ENCODE measurements around the gene NTF4.

The NTF4 gene

GRCh38 chr19:49091391-49092038 lies 26.9 kb upstream of the NTF4 start:
- no peak for DNase-seq (ENCODE audit: low spot score)

DNA sequence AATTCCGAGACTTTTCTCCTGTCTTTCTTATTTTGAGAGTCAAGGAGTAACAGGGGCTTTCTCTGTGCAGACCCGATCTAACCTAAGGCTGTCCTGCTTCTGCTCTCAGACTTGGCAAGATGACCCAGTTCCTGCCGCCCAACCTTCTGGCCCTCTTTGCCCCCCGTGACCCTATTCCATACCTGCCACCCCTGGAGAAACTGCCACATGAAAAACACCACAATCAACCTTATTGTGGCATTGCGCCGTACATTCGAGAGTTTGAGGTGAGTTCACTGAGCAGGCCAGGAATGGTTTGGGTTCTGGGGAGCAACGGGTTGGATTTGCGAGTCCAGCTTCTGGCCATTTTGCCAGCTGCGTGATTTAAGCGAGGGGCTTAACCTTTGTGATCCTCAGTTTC lies 21.7 kb upstream of the NTF4 start:
- DNase-seq (ENCODE audit: low spot score) = no peak

DNA sequence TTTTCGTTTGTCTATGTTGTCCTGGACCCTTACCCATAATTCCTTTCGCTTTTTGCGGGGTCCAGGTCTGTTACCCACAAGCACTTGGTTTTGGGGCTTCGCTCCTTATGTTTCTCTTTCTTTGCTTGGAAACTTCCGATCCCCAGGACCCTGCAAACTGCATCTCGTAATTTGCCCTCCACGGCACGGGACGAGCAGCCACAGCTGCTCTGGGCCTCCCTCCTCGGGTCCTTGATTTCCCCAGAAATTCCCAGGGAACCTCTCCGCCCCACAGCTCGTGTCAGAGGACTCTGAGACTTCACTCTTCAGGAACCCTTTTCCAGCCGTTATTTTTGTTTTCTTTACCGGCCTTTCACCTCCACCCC lies 21.2 kb upstream of the NTF4 start:
- DNase-seq (ENCODE audit: low spot score) = no peak

GRCh38 chr19:49085020-49085867 lies 20.6 kb upstream of the NTF4 start, which contains the start of gene SNRNP70:
Gene SNRNP70 (plus strand): TSS chr19:49085451. CDS start chr19:49086415, 964 bp downstream.
- DNase-seq (ENCODE audit: low spot score) = peak; percentile 98

DNA sequence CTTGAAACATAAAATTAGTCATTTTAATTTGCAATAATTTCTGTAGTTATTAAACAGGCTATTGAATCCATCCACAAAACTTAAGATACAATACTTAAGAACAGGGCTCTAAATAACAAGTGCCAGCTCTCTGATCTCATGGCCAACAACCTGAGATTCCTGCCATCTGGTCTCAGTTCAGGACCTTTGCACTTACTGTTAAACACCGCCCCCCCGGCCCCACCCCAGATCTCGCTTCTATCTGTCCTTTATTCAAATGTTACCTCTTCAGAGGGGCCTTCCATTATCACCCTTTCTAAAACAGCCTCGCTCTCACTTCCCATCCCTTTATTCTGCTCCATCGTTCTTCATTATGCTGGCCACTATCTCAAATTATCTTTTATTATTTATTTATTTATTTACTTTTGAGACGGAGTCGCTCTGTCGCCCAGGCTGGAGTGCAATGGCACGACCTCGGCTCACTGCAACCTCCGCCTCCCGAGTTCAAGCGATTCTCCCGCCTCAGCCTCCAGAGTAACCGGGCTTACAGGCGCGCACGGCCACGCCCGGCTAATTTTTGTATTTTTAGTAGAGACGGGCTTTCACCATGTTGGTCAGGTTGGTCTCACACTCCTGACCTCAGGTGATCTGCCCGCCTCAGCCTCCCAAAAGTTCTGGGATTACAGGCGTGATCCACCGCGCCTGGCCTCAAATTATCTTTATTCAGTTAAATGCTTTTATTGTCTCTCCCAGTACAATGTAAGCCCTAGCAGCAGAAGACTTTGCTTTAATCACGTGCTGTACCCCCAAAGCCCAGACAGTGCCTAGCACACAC lies 19.8 kb upstream of the NTF4 start:
- no peak for DNase-seq (ENCODE audit: low spot score)

DNA sequence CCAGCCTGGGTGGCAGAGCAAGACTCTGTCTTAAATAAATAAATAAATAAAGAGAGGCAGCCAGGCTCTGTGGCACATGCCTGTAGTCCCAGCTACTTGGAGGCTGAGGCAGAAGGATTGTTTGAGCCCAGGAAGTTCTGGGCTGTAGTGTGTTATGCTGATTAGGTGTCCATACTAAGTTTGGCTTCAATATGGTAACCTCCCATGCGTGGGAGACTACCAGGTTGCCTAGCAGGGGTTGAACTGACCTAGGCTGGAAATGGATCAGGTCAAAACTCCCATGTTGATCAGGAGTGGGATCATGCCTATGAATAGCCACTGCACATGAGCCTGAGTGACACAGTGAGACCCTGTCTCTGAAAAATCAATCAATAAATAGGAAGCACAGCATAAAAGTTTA lies 16.7 kb upstream of the NTF4 start:
- DNase-seq (ENCODE audit: low spot score) = no peak

DNA sequence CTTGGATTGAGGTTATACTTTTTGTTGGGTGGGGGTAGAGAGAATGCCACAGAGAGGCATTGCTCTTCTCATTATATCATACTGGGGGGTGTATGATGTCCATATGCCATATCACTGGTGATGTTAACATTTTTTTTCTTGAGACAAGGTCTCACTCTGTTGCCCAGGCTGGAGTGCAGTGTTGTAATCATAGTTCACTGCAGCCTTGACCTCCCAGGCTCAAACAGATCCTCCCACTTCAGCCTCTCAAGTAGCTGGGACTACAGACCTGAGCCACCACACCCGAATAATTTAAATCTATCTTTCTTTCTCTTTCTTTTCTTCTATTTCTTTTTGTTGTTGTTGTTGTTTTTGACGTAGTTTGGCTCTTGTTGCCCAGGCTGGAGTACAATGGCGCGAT lies 15.8 kb upstream of the NTF4 start:
- DNase-seq (ENCODE audit: low spot score) = no peak

DNA sequence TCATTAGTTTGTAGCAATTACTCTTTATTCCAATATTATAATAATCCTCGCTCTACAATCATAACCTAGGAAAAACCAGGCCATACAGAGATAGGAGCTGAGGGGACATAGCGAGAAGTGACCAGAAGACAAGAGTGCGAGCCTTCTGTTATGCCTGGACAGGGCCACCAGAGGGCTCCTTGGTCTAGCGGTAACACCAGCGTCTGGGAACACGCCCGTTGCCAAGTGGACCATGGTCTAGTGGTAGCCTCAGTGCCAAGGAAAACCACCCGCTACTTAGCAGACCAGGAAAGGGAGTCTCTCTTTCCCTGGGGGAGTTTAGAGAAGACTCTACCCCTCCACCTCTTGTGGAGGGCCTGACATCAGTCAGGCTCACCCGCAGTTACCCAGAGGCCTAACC lies 10.3 kb upstream of the NTF4 start:
- peak; percentile 27 for DNase-seq (ENCODE audit: low spot score)

DNA sequence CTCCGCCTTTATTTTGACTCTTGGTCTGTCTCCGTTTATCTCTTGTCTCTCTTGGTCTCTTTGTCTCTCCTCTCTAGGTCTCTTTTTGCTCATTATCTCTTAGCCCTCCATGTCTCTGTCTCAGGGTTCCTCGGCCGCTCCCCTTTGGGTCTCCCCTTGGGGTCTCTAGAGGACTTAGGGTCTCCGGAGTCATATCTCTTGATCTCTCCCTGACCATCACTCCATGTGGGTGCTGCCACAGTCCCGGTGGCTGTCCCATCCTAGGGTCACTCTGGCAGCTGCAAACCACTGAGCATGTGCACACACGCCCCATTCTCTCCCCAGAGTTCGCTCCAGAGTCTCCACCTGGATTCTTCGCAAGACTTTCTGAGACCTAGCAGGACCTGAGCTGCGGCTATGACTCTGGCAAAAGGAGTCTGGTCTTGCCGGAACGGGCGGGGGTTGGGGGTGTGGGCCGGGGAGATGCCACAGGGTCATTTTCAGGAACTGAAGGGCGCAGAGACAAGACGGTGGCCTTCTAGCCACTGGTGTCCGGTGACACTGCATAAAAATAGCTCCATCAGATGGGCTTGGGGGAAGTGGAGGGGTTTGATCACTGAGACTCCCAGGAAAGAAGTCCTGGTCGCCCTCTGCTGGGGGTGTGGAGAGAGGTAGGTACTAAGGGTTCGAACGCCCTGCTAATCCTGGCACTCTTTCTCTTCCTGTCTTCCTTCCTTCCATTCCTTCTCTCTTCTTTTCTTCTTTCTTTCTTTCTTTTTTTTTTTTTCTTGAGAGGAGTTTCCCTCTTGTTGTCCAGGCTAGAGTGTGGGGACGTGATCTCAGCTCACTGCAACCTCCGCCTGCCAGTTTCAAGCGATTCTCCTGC lies 9.1 kb upstream of the NTF4 start:
- DNase-seq (ENCODE audit: low spot score) = no peak

DNA sequence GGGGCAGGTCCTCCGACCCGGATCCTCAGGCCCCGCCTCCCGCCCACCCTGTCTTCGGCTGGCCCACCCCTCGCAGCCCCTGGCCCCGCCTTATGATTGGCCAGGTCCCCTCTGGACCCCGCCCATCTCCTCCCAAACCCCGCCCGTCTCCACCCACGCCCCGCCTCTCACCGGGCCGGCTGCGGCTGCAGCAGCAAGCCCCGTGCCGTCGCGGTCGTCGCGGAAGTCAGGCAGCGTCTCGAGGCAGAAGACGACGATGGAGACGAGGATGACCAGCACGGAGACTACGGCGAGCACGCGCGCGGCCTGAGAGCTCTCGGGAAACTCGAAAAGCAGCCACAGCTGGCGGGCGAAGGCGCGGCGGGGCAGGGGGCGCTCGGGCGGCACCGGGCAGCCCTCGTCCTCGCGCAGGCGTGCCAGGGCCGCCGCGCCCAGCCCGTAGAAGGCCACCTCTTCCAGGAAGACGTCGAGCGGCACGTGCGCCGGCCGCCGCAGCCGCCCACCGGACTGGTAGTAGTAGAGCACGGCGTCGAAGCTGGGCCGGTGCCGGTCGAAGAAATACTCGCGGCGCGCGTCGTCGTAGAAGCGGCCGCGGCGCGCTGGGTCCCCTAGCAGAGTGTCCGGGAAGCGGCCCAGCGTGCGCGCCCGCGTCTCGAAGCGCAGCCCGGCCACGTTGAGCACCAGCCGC lies 7.4 kb upstream of the NTF4 start:
- DNase-seq (ENCODE audit: low spot score) = no peak

DNA sequence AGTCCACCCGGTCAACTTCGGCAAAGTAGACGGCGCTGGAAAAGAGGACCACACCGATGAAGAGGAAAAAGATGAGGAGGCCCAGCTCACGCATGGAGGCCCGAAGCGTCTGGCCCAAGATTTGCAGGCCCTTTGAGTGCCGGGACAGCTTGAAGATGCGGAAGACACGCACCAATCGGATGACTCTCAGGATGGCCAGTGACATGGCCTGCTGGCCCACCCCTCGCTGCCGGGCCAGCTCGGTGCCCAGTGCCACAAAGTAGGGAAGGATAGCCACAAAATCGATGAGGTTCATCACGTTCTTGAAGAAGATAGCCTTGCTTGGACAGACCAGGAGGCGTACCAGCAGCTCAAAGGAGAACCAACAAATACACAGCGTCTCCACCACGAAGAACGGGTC lies 5.8 kb upstream of the NTF4 start:
- no peak for DNase-seq (ENCODE audit: low spot score)

DNA sequence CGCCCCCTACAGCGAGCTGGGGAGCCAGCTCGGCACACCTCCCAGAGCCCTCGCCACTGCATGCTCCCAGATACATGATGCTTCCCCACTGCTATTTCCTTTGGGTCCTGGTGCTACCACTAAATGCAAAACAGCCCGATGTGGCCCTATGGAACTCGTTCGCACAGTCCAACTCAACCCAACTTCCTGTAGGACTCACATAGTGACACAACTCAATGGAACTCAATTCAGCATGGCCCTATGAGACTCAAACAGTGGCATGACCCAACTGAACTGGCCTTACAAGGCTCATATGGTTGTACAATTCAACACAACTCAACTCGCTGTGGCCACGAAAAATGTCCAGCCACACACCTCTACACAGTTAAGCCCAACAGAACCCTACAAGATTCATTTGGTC lies 4.4 kb upstream of the NTF4 start:
- no peak for DNase-seq (ENCODE audit: low spot score)

DNA sequence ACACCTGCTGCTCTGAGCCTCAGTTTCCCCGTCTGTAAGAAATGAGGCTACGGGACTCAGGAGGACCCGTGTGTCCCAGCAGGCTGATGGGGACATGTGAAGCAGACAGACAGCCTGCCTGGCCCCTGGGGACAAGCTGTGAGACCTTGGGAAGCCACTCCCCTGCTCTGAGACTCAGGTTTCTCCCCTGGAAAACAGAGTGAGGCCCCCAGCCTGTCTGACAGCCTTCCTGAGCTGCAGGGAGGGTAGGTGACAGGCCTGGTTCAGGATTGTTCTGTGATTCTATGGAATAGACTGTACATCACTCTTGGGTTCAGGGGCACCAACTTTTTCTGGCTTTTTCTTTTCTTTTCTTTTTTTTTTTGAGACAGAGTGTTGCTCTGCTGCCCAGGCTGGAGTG lies 2.9 kb upstream of the NTF4 start:
- no peak for DNase-seq (ENCODE audit: low spot score)

DNA sequence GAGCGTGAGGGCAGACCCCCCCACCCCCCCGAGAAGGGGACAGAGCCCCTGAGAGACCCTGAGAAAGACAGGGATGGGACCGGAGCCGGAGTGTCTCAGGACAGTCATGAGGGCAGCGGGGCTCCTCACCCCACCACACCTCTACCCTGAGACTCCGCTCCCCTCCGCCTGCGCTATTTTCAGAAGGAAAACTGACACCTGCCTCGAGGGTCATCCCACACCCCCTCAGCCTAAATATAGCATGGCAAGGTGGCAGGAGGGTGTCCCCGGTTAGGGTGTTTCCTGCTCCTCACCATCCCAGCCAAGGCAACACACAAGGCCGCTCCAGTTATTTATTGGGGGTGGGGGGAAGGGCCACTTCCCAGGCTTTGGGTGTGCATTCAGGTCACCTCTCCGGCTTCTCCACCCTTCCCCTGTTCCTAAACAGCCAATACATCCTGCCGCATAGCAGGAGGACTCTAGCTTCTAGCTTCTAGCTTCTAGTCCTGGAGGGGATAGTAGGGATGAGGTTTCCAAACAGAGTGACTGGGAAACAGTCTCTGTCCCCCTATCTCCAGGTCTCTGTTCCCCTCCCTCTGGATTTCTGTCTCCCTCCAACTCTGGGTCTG lies 1.4 kb upstream of the NTF4 start:
- no peak for DNase-seq (ENCODE audit: low spot score)

DNA sequence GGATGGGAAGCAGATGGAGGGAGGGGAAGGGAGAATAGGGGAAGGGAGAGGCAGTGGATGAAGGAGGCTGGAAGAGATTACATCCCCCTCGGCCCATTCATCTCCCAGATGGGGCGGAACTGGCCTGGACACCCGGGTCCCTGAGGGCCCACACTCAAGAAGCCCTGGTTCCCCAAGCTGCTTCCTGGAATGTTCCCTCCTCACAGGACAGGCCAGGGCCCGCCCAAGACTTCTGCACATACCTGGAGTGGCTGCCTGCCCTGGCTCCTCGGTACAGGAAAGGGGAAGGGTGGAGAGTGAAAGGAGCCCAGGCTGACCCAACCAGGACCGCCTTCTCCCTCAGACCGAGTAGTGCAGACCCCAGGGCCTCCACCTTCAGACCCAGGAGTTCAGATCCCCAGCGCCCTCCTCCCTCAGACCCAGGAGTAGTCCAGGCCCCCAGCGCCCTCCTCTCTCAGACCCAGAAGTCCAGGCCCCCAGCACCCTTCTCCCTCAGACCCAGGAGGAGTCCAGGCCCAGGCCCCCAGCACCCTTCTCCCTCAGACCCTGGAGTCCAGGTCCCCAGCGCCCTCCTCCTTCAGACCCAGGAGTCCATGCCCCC lies 489 bp downstream of the NTF4 start:
- DNase-seq (ENCODE audit: low spot score) = no peak

DNA sequence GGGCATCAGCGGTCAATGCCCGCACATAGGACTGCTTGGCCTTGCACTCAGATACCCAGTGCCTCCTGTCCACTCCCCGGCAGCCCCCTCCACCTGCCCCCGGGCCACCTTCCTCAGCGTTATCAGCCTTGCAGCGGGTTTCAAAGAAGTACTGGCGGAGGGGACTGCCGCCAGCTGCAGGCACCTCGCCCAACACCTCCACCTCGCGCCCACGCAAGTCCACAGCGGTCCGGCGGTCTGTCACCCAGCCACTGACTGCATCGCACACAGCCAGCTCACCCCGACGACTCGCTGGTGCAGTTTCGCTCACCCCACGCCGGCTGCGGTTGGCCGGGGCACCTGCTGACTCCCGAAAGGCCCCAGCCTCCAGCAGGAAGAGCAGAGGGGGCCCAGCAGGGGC lies 3.2 kb downstream of the NTF4 start:
- DNase-seq (ENCODE audit: low spot score) = no peak

DNA sequence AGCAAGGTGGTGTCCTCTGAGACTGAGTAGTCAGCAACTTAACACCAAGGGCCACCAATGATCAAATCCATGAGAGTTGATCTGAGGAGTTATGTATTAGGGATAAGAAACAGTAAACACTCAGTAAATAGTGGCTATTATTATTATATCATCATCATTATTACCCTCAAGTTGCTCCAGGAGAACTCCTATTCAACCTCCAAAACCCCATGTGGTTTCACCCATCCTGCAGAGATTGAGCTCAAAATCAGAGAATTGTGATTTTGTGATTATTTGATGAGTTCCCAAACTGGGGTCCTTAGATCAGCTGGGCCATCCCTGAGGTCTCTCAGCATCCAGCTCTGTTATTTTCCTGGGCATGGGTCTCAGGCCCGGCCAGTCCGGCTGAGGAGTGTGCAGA lies 3.6 kb downstream of the NTF4 start:
- no peak for DNase-seq (ENCODE audit: low spot score)

DNA sequence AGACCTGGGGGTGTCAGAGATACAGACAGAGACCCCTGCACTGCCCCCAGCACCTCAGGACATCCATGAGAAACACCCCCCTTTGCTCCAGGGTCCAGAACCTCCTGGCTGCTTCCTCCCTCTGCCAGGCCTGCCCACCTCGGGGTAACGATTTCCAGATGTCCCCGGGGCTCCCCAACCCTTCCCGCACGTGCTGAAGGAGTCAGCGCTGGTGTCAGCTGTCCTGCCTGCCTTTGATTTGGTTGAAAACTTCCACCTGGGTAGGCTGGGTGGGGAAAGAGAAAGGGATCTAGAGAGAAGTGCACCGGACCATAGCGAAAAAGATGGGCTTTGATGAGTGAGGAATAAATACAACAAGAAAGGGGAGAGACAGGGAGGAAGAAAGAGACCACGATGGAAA lies 5.6 kb downstream of the NTF4 start:
- no peak for DNase-seq (ENCODE audit: low spot score)

GRCh38 chr19:49058562-49058961 lies 6.1 kb downstream of the NTF4 start:
- no peak for DNase-seq (ENCODE audit: low spot score)

- no peak for DNase-seq (ENCODE audit: low spot score)
Observed at GRCh38 chr19:49057636-49058234, 6.9 kb downstream of the NTF4 start, which contains the start of gene CGB7. Gene CGB7 (minus strand): TSS chr19:49057749. CDS start chr19:49055375, 2,374 bp downstream.

Measured in hematopoietic multipotent progenitor cell treated with erythropoietin and hydrocortisone succinate and interleukin-3 and kit ligand, for 17 days (in vitro differentiated cells).